Spleen (tissue), 11 donors: Measurements from ENCODE around the gene DFFA. TPM values are rescaled to one million over a fixed set of nuclear protein-coding genes. Genes with fewer than 3 reads are reported as not detected.

Experiments used
- DNase-seq: peaks from one replicate; pipeline ENCODE4 v3.0.0-alpha.2; 2020
- H3K27ac ChIP-seq, 8 donors: fragments of 200-600 bp; sonication (generic) in 7 of 8; 1 replicate in 4 of 8; 2 replicates in 4 of 8; pipeline versions ENCODE4 v1.5.0 to v1.8.0; 2016 to 2021; ENCODE audit warnings: inconsistent platforms in 4 of 8, mild to moderate bottlenecking in 4 of 8, moderate library complexity in 1 of 8
- H3K27me3 ChIP-seq, 7 donors: fragments of 200-600 bp; sonication (generic) in 6 of 7; replicated peaks in 1 of 7; 1 replicate in 4 of 7; 2 replicates in 3 of 7; pipeline versions ENCODE4 v1.5.0 to v1.8.0; 2016 to 2021; ENCODE audit warnings: inconsistent platforms in 3 of 7, mild to moderate bottlenecking in 1 of 7
- H3K36me3 ChIP-seq, 6 donors: fragments of 200-600 bp; sonication (generic) in 5 of 6; 1 replicate in 4 of 6; 2 replicates in 2 of 6; pipeline versions ENCODE4 v1.5.0 to v1.8.0; 2016 to 2021; ENCODE audit warnings: inconsistent platforms in 2 of 6
- H3K4me1 ChIP-seq, 6 donors: fragments of 200-600 bp; sonication (generic) in 5 of 6; 1 replicate in 3 of 6; 2 replicates in 3 of 6; pipeline versions ENCODE4 v1.5.0 to v1.8.0; 2016 to 2021; ENCODE audit warnings: inconsistent platforms in 3 of 6
- H3K4me3 ChIP-seq, 8 donors: fragments of 200-600 bp; sonication (generic) in 7 of 8; 1 replicate in 4 of 8; 2 replicates in 4 of 8; pipeline versions ENCODE4 v1.5.0 to v1.8.0; 2016 to 2021; ENCODE audit warnings: inconsistent platforms in 4 of 8, mild to moderate bottlenecking in 4 of 8, moderate library complexity in 2 of 8
- H3K9me3 ChIP-seq, 8 donors: fragments of 200-600 bp; sonication (generic) in 7 of 8; 1 replicate in 4 of 8; 2 replicates in 4 of 8; pipeline versions ENCODE4 v1.5.0 to v1.8.0; 2016 to 2021; ENCODE audit warnings: inconsistent platforms in 4 of 8
- POLR2A ChIP-seq, 3 donors: fragments of 450-650 bp; IDR thresholded peaks; one replicate each; pipeline ENCODE4 v1.5.1; 2017; ENCODE audit warnings: antibody characterized with exemption in 3 of 3, mild to moderate bottlenecking in 1 of 3
- POLR2AphosphoS5 ChIP-seq, 3 donors: sonication (generic); formaldehyde crosslinking; IDR thresholded peaks; one replicate each; pipeline ENCODE4 v1.5.1; 2017; ENCODE audit warnings: antibody characterized with exemption in 3 of 3
- WGBS, 5 donors: extraction: QIAGEN DNeasy Blood & Tissue Kit in 3 of 5; methylation state at CpG; one replicate each; pipeline versions ENCODE4 v1.1.5 to v1.1.7; 2013 to 2018; 5-methylcytosine and 5-hydroxymethylcytosine counted together
- intact Hi-C: fragments of 100-400 bp; cut with DNase I; formaldehyde crosslinking; loops from one replicate; pipeline ENCODE4 v1.15.0; 2023; ENCODE audit warnings: low total_unique reads
- polyA plus RNA-seq, 3 donors: library from polyadenylated mRNA; stranded (reverse); fragments of 200-250 nt; gene quantifications; one replicate each; pipeline ENCODE4 v1.2.1, GENCODE V29; 2013
- total RNA-seq, 7 donors: library from RNA; depleted of rRNA in 3 of 7; stranded (reverse); fragments of >200 nt in 3 of 7; fragmentation: NEBNext Ultra II Directional in 4 of 7; extraction: Animal tissue kit (Norgen Biotek cat#: 25700) in 4 of 7; gene quantifications; one replicate each; pipeline versions ENCODE4 v1.1.0 to v1.2.1, GENCODE V29; 2016 to 2021
- TF ChIP-seq, protein P1 (sequence below), 11 experiments: fragments of 200-600 bp in 7 of 11; fragments of 450-650 bp in 4 of 11; sonication (generic) in 4 of 11; IDR thresholded peaks in 8 of 11; conservative IDR thresholded peaks in 3 of 11; 1 replicate in 7 of 11; 2 replicates in 4 of 11; pipeline versions ENCODE4 v1.4.0 to v1.8.0; 2016 to 2021; ENCODE audit warnings: antibody characterized with exemption in 11 of 11, inconsistent platforms in 4 of 11, mild to moderate bottlenecking in 1 of 11
- donor health status: healthy with polysubstance abuse.
- donor health status: DM: no; HTN: no; CAD: no; lungs with moderate emphysema.
- donor health status: DM: no; HTN: no; CAD: no.
- donor health status: Bipolar disorder and iron deficiency.
- donor health status: healthy.
- donor health status: DM: no; HTN: no; CAD: no.
- donor health status: DM: yes; HTN: yes; CAD: no.

The DFFA gene
- total and polyA plus RNA-seq, 10 donors = 7.2 to 30.1 (median 21.4) TPM

GRCh38 chr1:10444248-10444647 lies 28.1 kb downstream of the DFFA start:
- 94 to 97% (median 95%) methylated on average over 6 of the region's 6 CpGs for WGBS, 5 donors
- H3K4me3 ChIP-seq = no peak overlapping the region
- intact Hi-C loops = no loop called here
- no peaks in the 10 kb centered on the region for H3K9me3 ChIP-seq
- H3K4me1 ChIP-seq = no peaks in the 10 kb centered on the region
- no peaks in the 10 kb centered on the region for H3K27me3 ChIP-seq
- H3K36me3 ChIP-seq = peaks cover 0 to 15% (median 0%) of the 10 kb centered on the region in 6 donors
- H3K27ac ChIP-seq = no peak overlapping the region
- no peak for DNase-seq
- no peak for TF ChIP-seq POLR2AphosphoS5 (IDR thresholded peaks at IDR 0.05)

- TF ChIP-seq POLR2A (IDR thresholded peaks at IDR 0.05) (no peak), POLR2AphosphoS5 (IDR thresholded peaks at IDR 0.05) (no peak)
- TF ChIP-seq, protein P1, sequence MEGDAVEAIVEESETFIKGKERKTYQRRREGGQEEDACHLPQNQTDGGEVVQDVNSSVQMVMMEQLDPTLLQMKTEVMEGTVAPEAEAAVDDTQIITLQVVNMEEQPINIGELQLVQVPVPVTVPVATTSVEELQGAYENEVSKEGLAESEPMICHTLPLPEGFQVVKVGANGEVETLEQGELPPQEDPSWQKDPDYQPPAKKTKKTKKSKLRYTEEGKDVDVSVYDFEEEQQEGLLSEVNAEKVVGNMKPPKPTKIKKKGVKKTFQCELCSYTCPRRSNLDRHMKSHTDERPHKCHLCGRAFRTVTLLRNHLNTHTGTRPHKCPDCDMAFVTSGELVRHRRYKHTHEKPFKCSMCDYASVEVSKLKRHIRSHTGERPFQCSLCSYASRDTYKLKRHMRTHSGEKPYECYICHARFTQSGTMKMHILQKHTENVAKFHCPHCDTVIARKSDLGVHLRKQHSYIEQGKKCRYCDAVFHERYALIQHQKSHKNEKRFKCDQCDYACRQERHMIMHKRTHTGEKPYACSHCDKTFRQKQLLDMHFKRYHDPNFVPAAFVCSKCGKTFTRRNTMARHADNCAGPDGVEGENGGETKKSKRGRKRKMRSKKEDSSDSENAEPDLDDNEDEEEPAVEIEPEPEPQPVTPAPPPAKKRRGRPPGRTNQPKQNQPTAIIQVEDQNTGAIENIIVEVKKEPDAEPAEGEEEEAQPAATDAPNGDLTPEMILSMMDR (IDR thresholded peaks at IDR 0.05 in 8 of 11, conservative IDR thresholded peaks at IDR 0.05 in 3 of 11) = no peak
- intact Hi-C loops = no loop called here
- 91 to 95% (median 94%) methylated on average over 5 of the region's 5 CpGs for whole genome bisulfite sequencing, 5 donors
- Histone ChIP-seq H3K4me1 (no peaks in the 10 kb centered on the region), H3K4me3 (no peak overlapping the region), H3K36me3 (peaks cover 0 to 15% (median 0%) of the 10 kb centered on the region in 6 donors), H3K9me3 (no peaks in the 10 kb centered on the region), H3K27me3 (no peaks in the 10 kb centered on the region), H3K27ac (no peak overlapping the region)
- DNase-seq = no peak
Observed at GRCh38 chr1:10440794-10441193, 31.5 kb downstream of the DFFA start.

GRCh38 chr1:10440305-10440704 lies 32.0 kb downstream of the DFFA start:
- intact Hi-C loops = no loop called here
- Histone ChIP-seq H3K27ac (no peak overlapping the region), H3K4me3 (no peak overlapping the region), H3K36me3 (peaks cover 0 to 15% (median 0%) of the 10 kb centered on the region in 6 donors), H3K4me1 (no peaks in the 10 kb centered on the region), H3K27me3 (no peaks in the 10 kb centered on the region), H3K9me3 (no peaks in the 10 kb centered on the region)
- TF ChIP-seq, protein P1 (IDR thresholded peaks at IDR 0.05 in 8 of 11, conservative IDR thresholded peaks at IDR 0.05 in 3 of 11) = no peak
- no peak for TF ChIP-seq POLR2AphosphoS5 (IDR thresholded peaks at IDR 0.05)
- TF ChIP-seq POLR2A (IDR thresholded peaks at IDR 0.05) = no peak
- WGBS, 5 donors = 88 to 98% (median 95%) methylated on average over 2 of the region's 2 CpGs
- DNase-seq = no peak

- Histone ChIP-seq H3K9me3 (no peaks in the 10 kb centered on the region), H3K4me1 (no peaks in the 10 kb centered on the region), H3K27me3 (no peaks in the 10 kb centered on the region), H3K27ac (no peak overlapping the region), H3K4me3 (no peak overlapping the region), H3K36me3 (peaks cover 0 to 15% (median 0%) of the 10 kb centered on the region in 6 donors)
- no peak for DNase-seq
- TF ChIP-seq POLR2AphosphoS5 (IDR thresholded peaks at IDR 0.05) = no peak
- no peak for TF ChIP-seq POLR2A (IDR thresholded peaks at IDR 0.05)
- TF ChIP-seq, protein P1 (IDR thresholded peaks at IDR 0.05 in 8 of 11, conservative IDR thresholded peaks at IDR 0.05 in 3 of 11) = no peak
- WGBS, 5 donors = 84 to 89% (median 87%) methylated on average over 7 of the region's 7 CpGs
- intact Hi-C loops = no loop called here
Observed at GRCh38 chr1:10438677-10439163, 33.6 kb downstream of the DFFA start.

- H3K4me3 ChIP-seq = no peak overlapping the region
- peaks cover 0 to 15% (median 0%) of the 10 kb centered on the region in 6 donors for H3K36me3 ChIP-seq
- intact Hi-C loops = no loop called here
- peaks cover 0 to 6% (median 0%) of the 10 kb centered on the region in 6 donors for H3K4me1 ChIP-seq
- no peaks in the 10 kb centered on the region for H3K27me3 ChIP-seq
- DNase-seq = no peak
- H3K9me3 ChIP-seq = no peaks in the 10 kb centered on the region
- WGBS, 5 donors = 88 to 100% (median 96%) methylated on average over 1 of the region's 1 CpG
- no peak for TF ChIP-seq POLR2A (IDR thresholded peaks at IDR 0.05)
- no peak for TF ChIP-seq POLR2AphosphoS5 (IDR thresholded peaks at IDR 0.05)
- TF ChIP-seq, protein P1 (IDR thresholded peaks at IDR 0.05 in 8 of 11, conservative IDR thresholded peaks at IDR 0.05 in 3 of 11) = no peak
- H3K27ac ChIP-seq = no peak overlapping the region
Observed at GRCh38 chr1:10437052-10437451, 35.3 kb downstream of the DFFA start.
